GM12872 (cell line): ENCODE measurements around the gene EIF4G3.

Experiments used
- CTCF ChIP-seq: IDR thresholded peaks from 3 replicates; pipeline ENCODE4 v1.5.1; 2011; ENCODE audit warnings: low read depth, mild to moderate bottlenecking, low read length, moderate library complexity; ENCODE audit not compliant: insufficient read depth

The EIF4G3 gene

DNA sequence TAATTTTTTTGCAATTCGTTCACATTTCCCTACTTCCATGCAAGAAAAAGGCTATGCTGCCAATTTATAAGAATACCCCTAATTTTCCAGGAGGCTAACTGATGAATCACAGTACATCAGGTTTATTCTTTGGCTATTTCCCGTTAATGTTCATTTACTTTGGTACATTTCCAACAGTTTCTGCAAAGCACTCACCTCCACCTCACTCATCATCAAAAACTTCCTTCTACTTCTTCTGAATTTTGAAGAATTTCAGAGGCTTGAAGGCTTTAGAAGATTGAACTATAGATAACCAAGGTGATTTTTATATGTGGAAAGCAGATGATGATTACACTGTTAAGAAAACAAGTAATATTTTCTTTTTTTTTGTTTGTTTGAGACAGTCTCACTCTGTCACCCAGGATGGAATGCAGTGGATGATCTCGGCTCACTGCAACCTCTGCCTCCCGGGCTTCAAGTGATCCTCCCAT is 329.1 kb downstream of the EIF4G3 start:
- TF ChIP-seq CTCF, result no peak

DNA sequence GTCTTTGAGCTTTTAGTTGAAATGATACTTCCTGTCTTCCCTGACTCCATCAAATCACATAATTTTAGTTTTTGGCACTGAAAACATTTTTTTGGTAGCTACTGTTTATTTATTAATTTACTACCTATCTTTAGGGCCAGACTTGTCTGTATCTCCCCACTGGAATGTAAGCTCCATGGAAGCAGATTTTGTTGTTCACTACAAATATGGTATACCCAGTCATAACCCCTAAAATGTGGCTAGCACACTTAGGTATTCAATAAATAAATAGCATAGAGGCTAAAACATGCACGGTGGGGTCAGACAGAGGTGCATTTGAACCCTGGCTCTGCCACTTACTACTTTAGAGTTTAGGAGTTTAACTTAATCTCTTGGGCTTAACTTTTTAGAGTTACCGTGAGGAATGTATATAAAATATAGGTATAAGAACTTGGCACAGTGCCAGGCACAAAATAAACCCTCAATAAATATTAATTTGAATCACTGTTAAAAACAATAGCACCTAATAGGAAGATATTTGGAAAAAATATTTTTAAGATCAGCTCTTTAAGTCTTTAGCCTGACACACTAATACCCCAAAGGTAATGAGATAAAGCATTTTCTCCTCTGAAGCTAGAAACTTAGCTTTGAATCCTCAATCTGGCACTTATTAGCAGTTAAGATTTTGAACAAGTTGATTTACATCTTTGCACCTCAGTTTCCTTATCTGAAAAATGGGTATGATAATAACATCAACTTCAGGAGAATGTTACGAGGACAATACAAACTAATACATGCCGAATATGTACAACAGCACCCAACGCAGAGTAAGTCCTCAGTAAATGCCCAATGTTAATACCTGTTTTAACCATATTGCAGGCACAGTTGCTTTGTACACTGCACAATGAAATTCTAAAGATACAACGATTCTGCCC is 330.0 kb downstream of the EIF4G3 start:
- TF ChIP-seq CTCF, result no peak

DNA sequence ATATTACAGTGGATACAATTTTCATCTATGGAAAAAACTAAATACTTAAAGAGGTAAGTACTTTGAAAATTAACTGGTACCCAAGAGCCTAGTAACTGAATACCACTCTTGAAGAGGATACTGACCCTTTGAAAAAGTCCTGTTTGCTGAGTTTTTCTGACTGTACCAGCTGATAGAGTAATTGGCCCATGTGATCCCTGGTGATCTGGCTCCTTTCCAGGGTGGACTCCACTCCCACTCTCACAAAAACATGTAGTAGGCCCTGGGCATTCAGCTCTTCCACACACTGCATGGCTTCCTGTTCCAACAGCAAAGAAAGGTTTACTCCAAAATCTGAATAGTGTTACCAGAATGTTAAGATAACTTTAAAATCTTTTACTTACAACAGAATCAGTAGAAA is 336.0 kb downstream of the EIF4G3 start:
- no peak for TF ChIP-seq CTCF

DNA sequence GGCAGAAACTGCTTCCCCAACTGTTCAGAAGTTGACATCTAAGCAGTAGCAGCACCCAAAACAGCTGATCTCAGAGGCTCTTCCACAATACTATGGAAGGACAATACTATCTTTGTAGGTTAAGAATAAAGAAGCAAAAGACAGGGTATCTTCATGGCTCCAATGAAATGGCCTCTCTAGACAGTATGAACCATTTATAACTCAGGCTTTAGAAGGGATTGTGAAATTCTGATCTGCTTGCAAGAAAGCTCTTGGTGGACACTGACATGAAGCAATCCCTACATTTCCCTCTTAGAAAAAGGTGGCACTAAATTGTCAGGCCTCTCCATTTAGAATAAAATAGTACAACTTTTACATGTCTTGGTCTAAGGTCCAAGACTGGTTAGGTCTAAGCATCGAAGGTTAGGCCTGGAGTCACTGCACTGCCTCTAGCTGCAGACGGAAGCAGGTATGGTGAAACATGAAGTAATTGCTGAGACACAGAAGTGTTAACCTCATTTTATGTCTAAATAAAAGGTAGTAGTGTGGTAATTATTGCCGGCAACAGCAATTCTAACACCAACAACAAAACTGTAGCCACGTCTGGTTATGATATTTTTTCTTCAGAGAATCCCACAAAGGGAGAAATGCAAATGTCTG is 339.0 kb downstream of the EIF4G3 start:
- no peak for TF ChIP-seq CTCF

DNA sequence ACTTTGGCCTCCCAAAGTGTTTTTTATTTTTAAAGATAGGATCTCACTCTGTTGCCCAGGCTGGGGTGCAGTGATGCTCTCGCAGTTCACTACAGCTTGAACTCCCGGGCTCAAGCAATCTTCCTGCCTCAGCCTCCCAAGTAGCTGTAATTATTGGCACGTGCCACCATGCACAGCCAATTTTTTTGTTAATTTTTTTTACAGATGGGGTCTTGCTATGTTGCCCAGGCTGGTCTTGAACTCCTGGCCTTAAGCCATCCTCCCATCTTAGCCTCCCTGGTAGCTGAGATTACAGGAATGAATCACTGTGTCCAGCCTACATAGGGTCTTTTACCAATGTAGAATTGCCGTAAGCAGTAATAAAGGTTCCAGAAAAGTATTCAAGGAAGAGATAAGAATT is 340.5 kb downstream of the EIF4G3 start:
- TF ChIP-seq CTCF, result no peak

DNA sequence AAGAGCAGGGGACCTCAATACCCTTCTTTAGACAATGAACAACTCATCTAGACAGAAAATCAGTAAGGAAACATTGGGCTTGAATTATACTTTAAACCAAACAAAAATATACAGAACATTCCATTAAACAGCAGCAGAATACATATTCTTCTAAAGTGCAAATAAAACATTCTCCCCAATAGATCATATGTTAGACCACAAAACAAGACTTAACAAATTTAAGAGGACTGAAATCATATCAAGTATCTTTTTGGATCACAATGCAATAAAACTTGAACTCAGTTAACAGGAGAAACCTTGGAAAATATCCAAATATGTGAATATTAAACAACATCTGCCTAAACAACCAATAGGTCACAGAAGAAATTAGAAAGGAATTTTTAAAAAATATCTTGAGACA is 341.9 kb downstream of the EIF4G3 start:
- no peak for TF ChIP-seq CTCF

- no peak for TF ChIP-seq CTCF
These were observed 342.5 kb downstream of the EIF4G3 start for GRCh38 chr1:20834192-20834591.
